BLaER1 (cell line): Measurements from ENCODE around the gene RICTOR.
"Not testable (repeated sequence)": the region's sequence is repeated elsewhere in the genome, so short reads cannot be mapped to it uniquely, and the experiment has no call there.

Source experiments
- H3K27ac ChIP-seq: shearing (Covaris generic); formaldehyde crosslinking; 2 replicates; pipeline ENCODE4 v1.8.1; 2022
- H3K27me3 ChIP-seq: shearing (Covaris generic); formaldehyde crosslinking; 2 replicates; pipeline ENCODE4 v1.8.1; 2022
- H3K36me3 ChIP-seq: shearing (Covaris generic); formaldehyde crosslinking; 2 replicates; pipeline ENCODE4 v1.8.1; 2022
- H3K4me1 ChIP-seq: shearing (Covaris generic); formaldehyde crosslinking; 2 replicates; pipeline ENCODE4 v1.8.1; 2022
- H3K4me2 ChIP-seq: shearing (Covaris generic); formaldehyde crosslinking; 2 replicates; pipeline ENCODE4 v1.8.1; 2022
- H3K4me3 ChIP-seq: shearing (Covaris generic); formaldehyde crosslinking; 2 replicates; pipeline ENCODE4 v1.8.1; 2022
- H3K9ac ChIP-seq: shearing (Covaris generic); formaldehyde crosslinking; 2 replicates; pipeline ENCODE4 v1.8.1; 2022
- H3K9me3 ChIP-seq: shearing (Covaris generic); formaldehyde crosslinking; 2 replicates; pipeline ENCODE4 v1.8.1; 2022
- H4K20me1 ChIP-seq: shearing (Covaris generic); formaldehyde crosslinking; 2 replicates; pipeline ENCODE4 v1.8.1; 2022
- Cebpa-rat ChIP-seq: shearing (Covaris generic); IDR thresholded peaks from 2 replicates; pipeline ENCODE4 v1.8.1; 2022

RICTOR gene

GRCh38 chr5:39016587-39017275 lies 57.5 kb downstream of the RICTOR start:
- Histone ChIP-seq H3K4me2 (no peak overlapping the region), H3K4me3 (no peak overlapping the region), H3K27ac (no peak overlapping the region), H3K36me3 (peaks cover 73% of the 10 kb centered on the region), H3K9me3 (peaks cover 21% of the 10 kb centered on the region), H3K9ac (no peak overlapping the region), H3K4me1 (no peaks in the 10 kb centered on the region), H3K27me3 (no peaks in the 10 kb centered on the region), H4K20me1 (peaks cover 47% of the 10 kb centered on the region; the same call in 1 of the 2 replicates)
- peak; percentile 68; the same call in 1 of the 2 replicates for TF ChIP-seq Cebpa-rat

GRCh38 chr5:39015743-39016586 lies 58.2 kb downstream of the RICTOR start:
- Histone ChIP-seq H3K4me2 (no peak overlapping the region), H3K9me3 (peaks cover 29% of the 10 kb centered on the region), H3K9ac (no peak overlapping the region), H3K36me3 (peaks cover 73% of the 10 kb centered on the region), H3K4me3 (no peak overlapping the region), H3K27ac (no peak overlapping the region), H4K20me1 (peaks cover 40% of the 10 kb centered on the region; the same call in 1 of the 2 replicates), H3K27me3 (no peaks in the 10 kb centered on the region), H3K4me1 (no peaks in the 10 kb centered on the region)
- TF ChIP-seq Cebpa-rat: no peak

GRCh38 chr5:39014561-39014960 lies 59.6 kb downstream of the RICTOR start:
- no peak overlapping the region for H3K27ac ChIP-seq

GRCh38 chr5:39013938-39014337 lies 60.3 kb downstream of the RICTOR start:
- H3K4me1 ChIP-seq: no peaks in the 10 kb centered on the region
- no peaks in the 10 kb centered on the region for H3K27me3 ChIP-seq
- H3K4me2 ChIP-seq: no peak overlapping the region
- no peak overlapping the region for H3K9ac ChIP-seq
- TF ChIP-seq Cebpa-rat: no peak
- H4K20me1 ChIP-seq: peaks cover 28% of the 10 kb centered on the region; the same call in 1 of the 2 replicates
- peaks cover 41% of the 10 kb centered on the region for H3K9me3 ChIP-seq
- H3K36me3 ChIP-seq: peaks cover 67% of the 10 kb centered on the region
- no peak overlapping the region for H3K27ac ChIP-seq
- H3K4me3 ChIP-seq: no peak overlapping the region

More at GRCh38 chr5:39014561-39014960, 59.6 kb downstream of the RICTOR start:
- Histone ChIP-seq H3K4me2 (no peak overlapping the region), H3K4me1 (no peaks in the 10 kb centered on the region), H3K36me3 (peaks cover 73% of the 10 kb centered on the region), H3K27me3 (no peaks in the 10 kb centered on the region), H4K20me1 (peaks cover 32% of the 10 kb centered on the region; the same call in 1 of the 2 replicates), H3K9me3 (peaks cover 41% of the 10 kb centered on the region), H3K9ac (no peak overlapping the region), H3K4me3 (no peak overlapping the region)
- no peak for TF ChIP-seq Cebpa-rat

- not testable (repeated sequence) for H4K20me1 ChIP-seq, H3K4me1 ChIP-seq, H3K27me3 ChIP-seq, H3K9ac ChIP-seq, H3K27ac ChIP-seq, H3K4me2 ChIP-seq
- peaks cover 47% of the 10 kb centered on the region for H3K36me3 ChIP-seq
- H3K4me3 ChIP-seq: 0 out of 2 replicates have a peak overlapping the region, but pooled peaks have one; percentile 32
- H3K9me3 ChIP-seq: peaks cover 41% of the 10 kb centered on the region
Observed at GRCh38 chr5:39010958-39011357, 63.2 kb downstream of the RICTOR start.

GRCh38 chr5:39009981-39010380 lies 64.2 kb downstream of the RICTOR start:
- no peaks in the 10 kb centered on the region for H3K4me1 ChIP-seq
- no peak overlapping the region for H3K4me3 ChIP-seq
- H4K20me1 ChIP-seq: no peaks in the 10 kb centered on the region
- peaks cover 39% of the 10 kb centered on the region for H3K36me3 ChIP-seq
- no peak overlapping the region for H3K9ac ChIP-seq
- H3K27me3 ChIP-seq: no peaks in the 10 kb centered on the region
- H3K9me3 ChIP-seq: peaks cover 41% of the 10 kb centered on the region
- no peak overlapping the region for H3K27ac ChIP-seq
- no peak overlapping the region for H3K4me2 ChIP-seq
- no peak for TF ChIP-seq Cebpa-rat

- Histone ChIP-seq H3K4me1 (no peaks in the 10 kb centered on the region), H3K4me3 (no peak overlapping the region), H4K20me1 (no peaks in the 10 kb centered on the region)
Observed at GRCh38 chr5:39009280-39009679, 64.9 kb downstream of the RICTOR start.

GRCh38 chr5:39006650-39007049 lies 67.5 kb downstream of the RICTOR start:
- H4K20me1 ChIP-seq: no peaks in the 10 kb centered on the region
- peaks cover 19% of the 10 kb centered on the region for H3K9me3 ChIP-seq
- H3K9ac ChIP-seq: no peak overlapping the region
- H3K4me1 ChIP-seq: no peaks in the 10 kb centered on the region
- no peak overlapping the region for H3K4me3 ChIP-seq
- no peak overlapping the region for H3K27ac ChIP-seq
- H3K27me3 ChIP-seq: no peaks in the 10 kb centered on the region
- H3K36me3 ChIP-seq: peaks cover 31% of the 10 kb centered on the region
- H3K4me2 ChIP-seq: no peak overlapping the region
- TF ChIP-seq Cebpa-rat: no peak

More at GRCh38 chr5:39009280-39009679, 64.9 kb downstream of the RICTOR start:
- Histone ChIP-seq H3K4me2 (no peak overlapping the region), H3K9me3 (peaks cover 41% of the 10 kb centered on the region), H3K9ac (no peak overlapping the region), H3K27me3 (no peaks in the 10 kb centered on the region), H3K27ac (no peak overlapping the region), H3K36me3 (peaks cover 45% of the 10 kb centered on the region)
- no peak for TF ChIP-seq Cebpa-rat

GRCh38 chr5:39005566-39006232 lies 68.5 kb downstream of the RICTOR start:
- peaks cover 10% of the 10 kb centered on the region for H3K9me3 ChIP-seq
- TF ChIP-seq Cebpa-rat: no peak
- H3K27me3 ChIP-seq: no peaks in the 10 kb centered on the region

More at GRCh38 chr5:39005566-39006232, 68.5 kb downstream of the RICTOR start:
- no peaks in the 10 kb centered on the region for H3K4me1 ChIP-seq
- peaks cover 22% of the 10 kb centered on the region for H3K36me3 ChIP-seq
- H4K20me1 ChIP-seq: 0 out of 2 replicates have a peak, but pooled peaks cover 6% of the 10 kb centered on the region
- H3K4me3 ChIP-seq: no peak overlapping the region
- H3K4me2 ChIP-seq: no peak overlapping the region
- no peak overlapping the region for H3K9ac ChIP-seq
- no peak overlapping the region for H3K27ac ChIP-seq
